Measurements from ENCODE around the gene ITSN1. TPM values are rescaled to one million over a fixed set of nuclear protein-coding genes. Genes with fewer than 3 reads are reported as not detected.
A peak's percentile ranks its signal among the peaks of the same experiment; 100 is the strongest.

The ITSN1 gene
- total RNA-seq, 1 donor from 2014 or later, result 68.2 TPM

DNA sequence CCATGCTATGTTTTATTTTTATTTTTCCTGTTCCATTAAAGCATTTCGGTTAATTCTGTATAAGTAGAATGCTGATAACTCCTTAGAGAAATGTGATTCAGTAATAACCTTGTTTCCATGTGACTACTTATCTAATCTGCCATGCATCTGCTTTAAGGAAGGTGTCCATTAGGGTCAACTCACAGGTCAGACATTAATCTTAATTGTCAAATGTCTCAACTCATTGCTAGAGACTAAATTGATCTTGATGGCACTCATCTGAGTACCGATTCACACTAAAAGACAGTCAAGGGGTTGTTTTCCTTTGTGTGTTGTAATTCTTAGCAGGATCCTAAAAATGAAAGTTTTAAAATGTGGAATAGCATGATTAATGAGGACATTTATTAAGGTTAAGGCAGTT lies 41.8 kb downstream of the ITSN1 start:
- Mint-ChIP-seq H3K36me3 (ENCODE audit: low read depth, unreplicated experiment) (no peaks in the 10 kb centered on the region), H3K27me3 (ENCODE audit: unreplicated experiment) (no peaks in the 10 kb centered on the region), H3K4me3 (ENCODE audit: unreplicated experiment) (no peak overlapping the region), H3K9me3 (ENCODE audit: unreplicated experiment) (no peaks in the 10 kb centered on the region), H3K27ac (ENCODE audit: unreplicated experiment) (peak overlapping the region; percentile 30), H3K4me1 (ENCODE audit: unreplicated experiment) (peaks cover 27% of the 10 kb centered on the region)
- TF ChIP-seq, protein P1, sequence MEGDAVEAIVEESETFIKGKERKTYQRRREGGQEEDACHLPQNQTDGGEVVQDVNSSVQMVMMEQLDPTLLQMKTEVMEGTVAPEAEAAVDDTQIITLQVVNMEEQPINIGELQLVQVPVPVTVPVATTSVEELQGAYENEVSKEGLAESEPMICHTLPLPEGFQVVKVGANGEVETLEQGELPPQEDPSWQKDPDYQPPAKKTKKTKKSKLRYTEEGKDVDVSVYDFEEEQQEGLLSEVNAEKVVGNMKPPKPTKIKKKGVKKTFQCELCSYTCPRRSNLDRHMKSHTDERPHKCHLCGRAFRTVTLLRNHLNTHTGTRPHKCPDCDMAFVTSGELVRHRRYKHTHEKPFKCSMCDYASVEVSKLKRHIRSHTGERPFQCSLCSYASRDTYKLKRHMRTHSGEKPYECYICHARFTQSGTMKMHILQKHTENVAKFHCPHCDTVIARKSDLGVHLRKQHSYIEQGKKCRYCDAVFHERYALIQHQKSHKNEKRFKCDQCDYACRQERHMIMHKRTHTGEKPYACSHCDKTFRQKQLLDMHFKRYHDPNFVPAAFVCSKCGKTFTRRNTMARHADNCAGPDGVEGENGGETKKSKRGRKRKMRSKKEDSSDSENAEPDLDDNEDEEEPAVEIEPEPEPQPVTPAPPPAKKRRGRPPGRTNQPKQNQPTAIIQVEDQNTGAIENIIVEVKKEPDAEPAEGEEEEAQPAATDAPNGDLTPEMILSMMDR (IDR thresholded peaks at IDR 0.05; ENCODE audit: unreplicated experiment), result no peak
- DNase-seq (ENCODE audit: low spot score), result no peak

- Mint-ChIP-seq H3K9me3 (ENCODE audit: unreplicated experiment) (no peaks in the 10 kb centered on the region), H3K27ac (ENCODE audit: unreplicated experiment) (peak overlapping the region; percentile 43), H3K27me3 (ENCODE audit: unreplicated experiment) (no peaks in the 10 kb centered on the region), H3K36me3 (ENCODE audit: low read depth, unreplicated experiment) (no peaks in the 10 kb centered on the region), H3K4me3 (ENCODE audit: unreplicated experiment) (no peak overlapping the region), H3K4me1 (ENCODE audit: unreplicated experiment) (peaks cover 27% of the 10 kb centered on the region)
- TF ChIP-seq, protein P1 (IDR thresholded peaks at IDR 0.05; ENCODE audit: unreplicated experiment), result no peak
- DNase-seq (ENCODE audit: low spot score), result no peak
These were observed 42.7 kb downstream of the ITSN1 start for GRCh38 chr21:33684923-33685560.

- TF ChIP-seq, protein P1 (IDR thresholded peaks at IDR 0.05; ENCODE audit: unreplicated experiment), result no peak
- Mint-ChIP-seq H3K4me3 (ENCODE audit: unreplicated experiment) (no peak overlapping the region), H3K9me3 (ENCODE audit: unreplicated experiment) (no peaks in the 10 kb centered on the region), H3K27ac (ENCODE audit: unreplicated experiment) (no peak overlapping the region), H3K36me3 (ENCODE audit: low read depth, unreplicated experiment) (no peaks in the 10 kb centered on the region), H3K27me3 (ENCODE audit: unreplicated experiment) (no peaks in the 10 kb centered on the region), H3K4me1 (ENCODE audit: unreplicated experiment) (peaks cover 27% of the 10 kb centered on the region)
- DNase-seq (ENCODE audit: low spot score), result no peak
These were observed 43.4 kb downstream of the ITSN1 start for GRCh38 chr21:33685613-33686197.

DNA sequence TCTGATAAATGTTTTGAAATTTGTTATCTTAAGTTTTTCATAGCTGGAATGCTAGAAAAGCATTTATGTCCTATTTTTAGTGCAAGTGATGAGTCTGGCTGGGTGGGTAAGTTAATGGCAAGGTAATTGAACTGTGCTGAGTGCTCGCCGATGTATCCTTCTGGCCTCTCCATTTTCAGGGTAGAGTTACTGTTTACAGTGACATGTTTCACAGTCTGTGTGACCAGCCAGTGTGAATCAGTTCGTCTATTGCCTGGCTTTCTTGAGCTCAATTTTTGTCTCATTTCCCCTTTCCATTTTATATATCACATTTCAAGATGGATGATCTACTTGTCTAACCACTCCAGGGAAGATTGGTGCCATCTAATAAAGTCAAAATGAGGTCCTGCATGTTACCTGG lies 44.1 kb downstream of the ITSN1 start:
- Mint-ChIP-seq H3K27ac (ENCODE audit: unreplicated experiment) (no peak overlapping the region), H3K4me3 (ENCODE audit: unreplicated experiment) (no peak overlapping the region), H3K36me3 (ENCODE audit: low read depth, unreplicated experiment) (no peaks in the 10 kb centered on the region), H3K27me3 (ENCODE audit: unreplicated experiment) (no peaks in the 10 kb centered on the region), H3K4me1 (ENCODE audit: unreplicated experiment) (peaks cover 32% of the 10 kb centered on the region), H3K9me3 (ENCODE audit: unreplicated experiment) (no peaks in the 10 kb centered on the region)
- no peak for DNase-seq (ENCODE audit: low spot score)
- TF ChIP-seq, protein P1 (IDR thresholded peaks at IDR 0.05; ENCODE audit: unreplicated experiment), result no peak

DNA sequence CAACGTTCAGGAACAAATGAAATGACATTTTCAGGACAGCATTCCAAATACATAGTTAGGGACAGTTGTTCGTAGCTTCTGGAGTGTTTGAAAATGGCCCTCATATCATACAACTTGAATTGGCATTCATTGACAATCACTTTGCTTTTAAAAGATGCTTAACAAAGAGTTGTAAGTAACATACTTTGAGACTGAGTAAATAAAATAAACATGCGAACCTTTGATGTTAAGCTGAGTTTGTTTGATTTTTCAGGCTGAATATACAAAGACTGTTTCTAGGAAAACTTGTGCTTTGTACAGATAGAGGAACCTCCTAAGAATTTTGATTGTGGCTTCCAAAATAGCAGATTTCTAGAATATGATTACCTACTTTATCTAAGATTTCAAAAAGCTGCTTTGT lies 45.3 kb downstream of the ITSN1 start:
- Mint-ChIP-seq H3K4me1 (ENCODE audit: unreplicated experiment) (peaks cover 36% of the 10 kb centered on the region), H3K27me3 (ENCODE audit: unreplicated experiment) (no peaks in the 10 kb centered on the region), H3K4me3 (ENCODE audit: unreplicated experiment) (no peak overlapping the region), H3K9me3 (ENCODE audit: unreplicated experiment) (no peaks in the 10 kb centered on the region), H3K27ac (ENCODE audit: unreplicated experiment) (no peak overlapping the region), H3K36me3 (ENCODE audit: low read depth, unreplicated experiment) (no peaks in the 10 kb centered on the region)
- TF ChIP-seq, protein P1 (IDR thresholded peaks at IDR 0.05; ENCODE audit: unreplicated experiment), result no peak
- no peak for DNase-seq (ENCODE audit: low spot score)
